ENCODE data around the gene NOCT. TPM values are rescaled to one million over a fixed set of nuclear protein-coding genes. Genes with fewer than 3 reads are reported as not detected.

The NOCT gene
- polyA plus RNA-seq, 1 donor (not counting 4 experiments of a cell fraction or from before 2014, with no cell fraction given): 12.6 TPM

GRCh38 chr4:138972956-138973801, 42.4 kb upstream of the NOCT start:
- no peak overlapping the region for H3K9ac ChIP-seq (ENCODE audit: control insufficient read depth, extremely low read depth, insufficient read depth, low read length)
- no peaks in the 10 kb centered on the region for H3K9me3 ChIP-seq (ENCODE audit: control insufficient read depth, low read depth, low read length)
- no peaks in the 10 kb centered on the region for H3K36me3 ChIP-seq (ENCODE audit: control insufficient read depth in 2 of 2, extremely low read depth in 1 of 2, insufficient read depth in 2 of 2, low read length in 2 of 2)
- dilution Hi-C loops (cut with MboI; ENCODE audit: extremely low pct_ligation_motif_present, low sequenced_read_pairs): no loop called here
- FAIRE-seq: peak; percentile 36
- H2AFZ ChIP-seq (ENCODE audit: control insufficient read depth, low read length): peak overlapping the region; percentile 31
- H3K4me2 ChIP-seq (ENCODE audit: control insufficient read depth, extremely low read depth, insufficient read depth, low read depth, low read length): peak overlapping the region; percentile 30
- H3K9me1 ChIP-seq (ENCODE audit: control insufficient read depth, extremely low read depth, insufficient read depth, low read length): no peaks in the 10 kb centered on the region
- H3K27ac ChIP-seq (ENCODE audit: control insufficient read depth, insufficient read depth, low read length): no peak overlapping the region
- H3K27me3 ChIP-seq (ENCODE audit: control insufficient read depth, extremely low read depth, insufficient read depth, low read length): no peaks in the 10 kb centered on the region
- no peak for DNase-seq (ENCODE audit: low read depth, low spot score)
- no peaks in the 10 kb centered on the region for H4K20me1 ChIP-seq (ENCODE audit: control insufficient read depth, extremely low read depth, insufficient read depth, low read length)
- no peaks in the 10 kb centered on the region for H3K79me2 ChIP-seq (ENCODE audit: control insufficient read depth, insufficient read depth, low read length)
- no peaks in the 10 kb centered on the region for H3K4me1 ChIP-seq (ENCODE audit: control insufficient read depth, extremely low read depth, insufficient read depth, low read length)
- H3K4me3 ChIP-seq (ENCODE audit: control insufficient read depth in 2 of 3, extremely low read depth in 1 of 3, insufficient read depth in 2 of 3, low read depth in 1 of 3, low read length in 3 of 3): no peak overlapping the region
- TF ChIP-seq, protein P1, sequence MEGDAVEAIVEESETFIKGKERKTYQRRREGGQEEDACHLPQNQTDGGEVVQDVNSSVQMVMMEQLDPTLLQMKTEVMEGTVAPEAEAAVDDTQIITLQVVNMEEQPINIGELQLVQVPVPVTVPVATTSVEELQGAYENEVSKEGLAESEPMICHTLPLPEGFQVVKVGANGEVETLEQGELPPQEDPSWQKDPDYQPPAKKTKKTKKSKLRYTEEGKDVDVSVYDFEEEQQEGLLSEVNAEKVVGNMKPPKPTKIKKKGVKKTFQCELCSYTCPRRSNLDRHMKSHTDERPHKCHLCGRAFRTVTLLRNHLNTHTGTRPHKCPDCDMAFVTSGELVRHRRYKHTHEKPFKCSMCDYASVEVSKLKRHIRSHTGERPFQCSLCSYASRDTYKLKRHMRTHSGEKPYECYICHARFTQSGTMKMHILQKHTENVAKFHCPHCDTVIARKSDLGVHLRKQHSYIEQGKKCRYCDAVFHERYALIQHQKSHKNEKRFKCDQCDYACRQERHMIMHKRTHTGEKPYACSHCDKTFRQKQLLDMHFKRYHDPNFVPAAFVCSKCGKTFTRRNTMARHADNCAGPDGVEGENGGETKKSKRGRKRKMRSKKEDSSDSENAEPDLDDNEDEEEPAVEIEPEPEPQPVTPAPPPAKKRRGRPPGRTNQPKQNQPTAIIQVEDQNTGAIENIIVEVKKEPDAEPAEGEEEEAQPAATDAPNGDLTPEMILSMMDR (optimal IDR thresholded peaks at IDR 0.05 in 1 of 3, IDR thresholded peaks at IDR 0.05 in 1 of 3, conservative IDR thresholded peaks at IDR 0.05 in 1 of 3; ENCODE audit: extremely low read depth in 1 of 3, insufficient read depth in 2 of 3, low read length in 3 of 3): no peak
- TF ChIP-seq EZH2 (IDR thresholded peaks at IDR 0.05; ENCODE audit: low read length): no peak

DNA sequence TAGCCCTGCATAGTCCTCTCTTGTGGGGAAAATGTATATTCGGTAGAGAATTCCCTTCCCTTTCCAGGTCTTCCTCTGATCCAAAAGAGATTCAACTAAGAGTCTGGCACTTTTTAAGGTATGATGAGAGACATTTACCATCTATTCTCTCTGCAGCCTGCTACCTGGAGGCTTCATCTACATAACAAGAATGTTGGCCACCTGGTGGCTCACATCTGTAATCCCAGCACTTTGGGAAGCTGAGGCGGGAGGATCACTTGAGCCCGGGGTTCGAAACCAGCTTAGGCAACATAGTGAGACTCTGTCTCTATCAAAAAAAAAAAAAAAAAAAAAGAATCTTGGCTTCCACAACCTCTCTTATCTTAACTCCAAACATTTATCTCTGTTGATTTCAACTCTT, 40.4 kb upstream of the NOCT start:
- TF ChIP-seq, protein P1 (optimal IDR thresholded peaks at IDR 0.05 in 1 of 3, IDR thresholded peaks at IDR 0.05 in 1 of 3, conservative IDR thresholded peaks at IDR 0.05 in 1 of 3; ENCODE audit: extremely low read depth in 1 of 3, insufficient read depth in 2 of 3, low read length in 3 of 3): peak in 2 of 3 experiments; percentile 7 to 8
- no peak for TF ChIP-seq EZH2 (IDR thresholded peaks at IDR 0.05; ENCODE audit: low read length)
- H3K9me1 ChIP-seq (ENCODE audit: control insufficient read depth, extremely low read depth, insufficient read depth, low read length): no peaks in the 10 kb centered on the region
- FAIRE-seq: no peak
- no peaks in the 10 kb centered on the region for H3K79me2 ChIP-seq (ENCODE audit: control insufficient read depth, insufficient read depth, low read length)
- no peak overlapping the region for H3K4me2 ChIP-seq (ENCODE audit: control insufficient read depth, extremely low read depth, insufficient read depth, low read depth, low read length)
- H2AFZ ChIP-seq (ENCODE audit: control insufficient read depth, low read length): no peak overlapping the region
- no peak overlapping the region for H3K4me3 ChIP-seq (ENCODE audit: control insufficient read depth in 2 of 3, extremely low read depth in 1 of 3, insufficient read depth in 2 of 3, low read depth in 1 of 3, low read length in 3 of 3)
- no peak for DNase-seq (ENCODE audit: low read depth, low spot score)
- H3K36me3 ChIP-seq (ENCODE audit: control insufficient read depth in 2 of 2, extremely low read depth in 1 of 2, insufficient read depth in 2 of 2, low read length in 2 of 2): no peaks in the 10 kb centered on the region
- H4K20me1 ChIP-seq (ENCODE audit: control insufficient read depth, extremely low read depth, insufficient read depth, low read length): no peaks in the 10 kb centered on the region
- no peak overlapping the region for H3K27ac ChIP-seq (ENCODE audit: control insufficient read depth, insufficient read depth, low read length)
- H3K9ac ChIP-seq (ENCODE audit: control insufficient read depth, extremely low read depth, insufficient read depth, low read length): no peak overlapping the region
- H3K27me3 ChIP-seq (ENCODE audit: control insufficient read depth, extremely low read depth, insufficient read depth, low read length): no peaks in the 10 kb centered on the region
- peaks cover 3% of the 10 kb centered on the region for H3K4me1 ChIP-seq (ENCODE audit: control insufficient read depth, extremely low read depth, insufficient read depth, low read length)
- H3K9me3 ChIP-seq (ENCODE audit: control insufficient read depth, low read depth, low read length): no peaks in the 10 kb centered on the region
- dilution Hi-C loops (cut with MboI; ENCODE audit: extremely low pct_ligation_motif_present, low sequenced_read_pairs): no loop called here

Data from keratinocyte (primary cell).